ENCODE measurements around the gene ABCG1.
A peak's percentile ranks its signal among the peaks of the same experiment; 100 is the strongest.

ABCG1 gene

GRCh38 chr21:42306366-42307035 is 87.6 kb downstream of the ABCG1 start:
- no peak for DNase-seq (ENCODE audit: low read depth)
- H3K4me3 ChIP-seq (ENCODE audit: low read depth, low read length) = no peak overlapping the region
- TF ChIP-seq CTCF (conservative IDR thresholded peaks at IDR 0.05; ENCODE audit: low read depth, low read length) = no peak

- no peak for TF ChIP-seq CTCF (conservative IDR thresholded peaks at IDR 0.05; ENCODE audit: low read depth, low read length)
- DNase-seq (ENCODE audit: low read depth) = no peak
- H3K4me3 ChIP-seq (ENCODE audit: low read depth, low read length) = no peak overlapping the region
These were observed 88.2 kb downstream of the ABCG1 start for GRCh38 chr21:42307106-42307505.

- no peak for DNase-seq (ENCODE audit: low read depth)
- TF ChIP-seq CTCF (conservative IDR thresholded peaks at IDR 0.05; ENCODE audit: low read depth, low read length) = no peak
- no peak overlapping the region for H3K4me3 ChIP-seq (ENCODE audit: low read depth, low read length)
These were observed 89.4 kb downstream of the ABCG1 start for GRCh38 chr21:42308161-42308913.

GRCh38 chr21:42308914-42309752 is 90.2 kb downstream of the ABCG1 start:
- no peak overlapping the region for H3K4me3 ChIP-seq (ENCODE audit: low read depth, low read length)
- DNase-seq (ENCODE audit: low read depth) = no peak
- no peak for TF ChIP-seq CTCF (conservative IDR thresholded peaks at IDR 0.05; ENCODE audit: low read depth, low read length)

GRCh38 chr21:42309753-42310213 is 90.8 kb downstream of the ABCG1 start:
- peak; percentile 81 for TF ChIP-seq CTCF (conservative IDR thresholded peaks at IDR 0.05; ENCODE audit: low read depth, low read length)
- DNase-seq (ENCODE audit: low read depth) = peak; percentile 34
- H3K4me3 ChIP-seq (ENCODE audit: low read depth, low read length) = no peak overlapping the region

GRCh38 chr21:42310411-42311001 is 91.6 kb downstream of the ABCG1 start:
- no peak for DNase-seq (ENCODE audit: low read depth)
- no peak for TF ChIP-seq CTCF (conservative IDR thresholded peaks at IDR 0.05; ENCODE audit: low read depth, low read length)
- no peak overlapping the region for H3K4me3 ChIP-seq (ENCODE audit: low read depth, low read length)

Measured in choroid plexus epithelial cell (primary cell).